HCT116 (cell line): ENCODE data around the gene AGAP1. TPM values are rescaled to one million over a fixed set of nuclear protein-coding genes. Genes with fewer than 3 reads are reported as not detected.

Source experiments
- ATAC-seq: fragments of 200-7000 bp; cut with Tn5 transposase; 2 replicates; pipeline ENCODE4 v1.9.1; 2020; ENCODE audit warnings: mild to moderate bottlenecking, moderate library complexity
- BruUV-seq: library from RNA; stranded (reverse); fragments of 400-500 nt; replicated peaks from 2 replicates; lab custom pipeline; 2021; lab: Mats Ljungman, UMichigan
- CTCF ChIA-PET: fragments of 300-600 bp; sonication (Branson Sonifier 250); formaldehyde crosslinking; loops from one replicate; lab custom pipeline; 2021; ENCODE audit warnings: antibody characterized with exemption; lab: Charles Lee
- POLR2A ChIA-PET: fragments of 300-600, 350-600 bp; sonication (Branson Sonifier 250); formaldehyde crosslinking; loops from one replicate; lab custom pipeline; 2021; ENCODE audit warnings: antibody characterized with exemption; lab: Charles Lee
- RAD21 ChIA-PET, 2 experiments: fragments of 300-600 bp; sonication (Branson Sonifier 250); formaldehyde crosslinking; loops; one replicate each; lab custom pipeline; 2023; ENCODE audit warnings: low total read pairs in 2 of 2; ENCODE audit not compliant: uncharacterized antibody in 2 of 2, unreplicated experiment in 2 of 2, low non-redundant PET in 1 of 2; lab: Charles Lee
- DNase-seq: peaks from one replicate; pipeline ENCODE4 v3.0.0-alpha.2; 2010; ENCODE audit warnings: low read depth, low spot score
- H2AFZ ChIP-seq: fragments of 200-600 bp; shearing (Covaris generic), sonication (generic); 2 replicates; pipeline ENCODE4 v1.6.1; 2017; ENCODE audit warnings: low read depth, mixed run types, mixed read lengths, antibody characterized with exemption, low read length; ENCODE audit not compliant: poor library complexity, severe bottlenecking
- H3K27ac ChIP-seq: 2 replicates; pipeline ENCODE4 v1.5.1; 2012; ENCODE audit warnings: low read depth, low read length
- H3K27me3 ChIP-seq: fragments of 200-600 bp; sonication (generic); 2 replicates; pipeline ENCODE4 v1.6.1; 2016; ENCODE audit warnings: mixed run types, low read length, mixed read lengths; ENCODE audit not compliant: insufficient read depth
- H3K36me3 ChIP-seq, 2 experiments: fragments of 200-500 bp in 1 of 2; fragments of 200-600 bp in 1 of 2; sonication (Bioruptor generic) in 1 of 2; sonication (generic) in 1 of 2; 2 replicates each; pipeline versions ENCODE4 v1.5.1 to v1.6.1; 2014 to 2016; ENCODE audit warnings: low read length in 2 of 2, inconsistent platforms in 1 of 2, mixed read lengths in 1 of 2, mixed run types in 1 of 2; ENCODE audit not compliant: insufficient read depth in 2 of 2, control insufficient read depth in 1 of 2
- H3K4me1 ChIP-seq, 2 experiments: fragments of 200-600 bp in 1 of 2; sonication (generic) in 1 of 2; 2 replicates each; pipeline versions ENCODE4 v1.5.1 to v1.6.1; 2012 to 2017; ENCODE audit warnings: low read length in 2 of 2, inconsistent platforms in 1 of 2, mild to moderate bottlenecking in 1 of 2, mixed read lengths in 1 of 2, mixed run types in 1 of 2, moderate library complexity in 1 of 2; ENCODE audit not compliant: insufficient read depth in 2 of 2, control insufficient read depth in 1 of 2
- H3K4me2 ChIP-seq: fragments of 200-600 bp; sonication (generic); 2 replicates; pipeline ENCODE4 v1.6.1; 2017; ENCODE audit warnings: mixed run types, low read length, mixed read lengths
- H3K4me3 ChIP-seq, 2 experiments: fragments of 200-600 bp in 1 of 2; sonication (generic) in 1 of 2; replicated peaks in 1 of 2; 2 replicates each; pipeline ENCODE4 v1.5.1; 2011 to 2016; ENCODE audit warnings: low read length in 2 of 2, control low read depth in 1 of 2, low read depth in 1 of 2, mild to moderate bottlenecking in 1 of 2, mixed read lengths in 1 of 2, mixed run types in 1 of 2
- H3K79me2 ChIP-seq: fragments of 200-600 bp; sonication (generic); 2 replicates; pipeline ENCODE4 v1.6.1; 2017; ENCODE audit warnings: mild to moderate bottlenecking, mixed run types, low read length, moderate library complexity, mixed read lengths; ENCODE audit not compliant: insufficient read depth
- H3K9ac ChIP-seq: fragments of 200-600 bp; sonication (generic); 2 replicates; pipeline ENCODE4 v1.6.1; 2016; ENCODE audit warnings: low read length, mixed read lengths
- H3K9me2 ChIP-seq: fragments of 200-600 bp; sonication (generic), shearing (Covaris generic); 2 replicates; pipeline ENCODE4 v1.6.1; 2017; ENCODE audit warnings: mixed run types, mild to moderate bottlenecking, moderate library complexity; ENCODE audit not compliant: insufficient read depth
- H3K9me3 ChIP-seq, 2 experiments: fragments of 200-500 bp in 1 of 2; fragments of 200-600 bp in 1 of 2; sonication (Bioruptor generic) in 1 of 2; sonication (generic) in 1 of 2; 2 replicates each; pipeline ENCODE4 v1.6.1; 2014 to 2017; ENCODE audit warnings: low read length in 2 of 2, mixed read lengths in 2 of 2, inconsistent platforms in 1 of 2, low read depth in 1 of 2, mild to moderate bottlenecking in 1 of 2, mixed run types in 1 of 2, moderate library complexity in 1 of 2; ENCODE audit not compliant: control insufficient read depth in 1 of 2, insufficient read depth in 1 of 2
- H4K20me1 ChIP-seq: fragments of 200-600 bp; sonication (generic), shearing (Covaris generic); 2 replicates; pipeline ENCODE4 v1.6.1; 2017; ENCODE audit warnings: mixed run types, mild to moderate bottlenecking, moderate library complexity; ENCODE audit not compliant: insufficient read depth
- CBX3 ChIP-seq: IDR thresholded peaks from 2 replicates; pipeline ENCODE4 v1.6.1; 2012; ENCODE audit warnings: low read depth
- CEBPB ChIP-seq: IDR thresholded peaks from 2 replicates; pipeline ENCODE4 v1.6.1; 2012; ENCODE audit warnings: low read depth
- ELF1 ChIP-seq: IDR thresholded peaks from 2 replicates; pipeline ENCODE4 v1.6.1; 2012; ENCODE audit warnings: low read depth, borderline replicate concordance
- POLR2A ChIP-seq: IDR thresholded peaks from 2 replicates; pipeline ENCODE4 v1.7.0; 2011; ENCODE audit warnings: borderline replicate concordance; ENCODE audit not compliant: insufficient read depth, insufficient read length; ENCODE audit errors: extremely low read depth
- REST ChIP-seq: IDR thresholded peaks from 2 replicates; pipeline ENCODE4 v1.6.1; 2012; ENCODE audit warnings: low read depth
- SIN3A ChIP-seq: IDR thresholded peaks from 2 replicates; pipeline ENCODE4 v1.6.1; 2012; ENCODE audit warnings: low read depth
- SP1 ChIP-seq: IDR thresholded peaks from 2 replicates; pipeline ENCODE4 v1.6.1; 2012; ENCODE audit warnings: low read depth
- TCF7L2 ChIP-seq: IDR thresholded peaks from 2 replicates; pipeline ENCODE4 v1.7.0; 2011; ENCODE audit warnings: borderline replicate concordance, inconsistent platforms; ENCODE audit not compliant: insufficient read depth, insufficient read length; ENCODE audit errors: extremely low read depth
- ZBTB33 ChIP-seq: IDR thresholded peaks from 2 replicates; pipeline ENCODE4 v1.6.1; 2011; ENCODE audit warnings: mild to moderate bottlenecking, low read length, moderate library complexity; ENCODE audit not compliant: insufficient replicate concordance; ENCODE audit errors: extremely low read depth
- ZFX ChIP-seq: fragments of 450-650 bp; IDR thresholded peaks from 2 replicates; pipeline ENCODE4 v1.6.1; 2017
- intact Hi-C: fragments of 100-400 bp; cut with micrococcal nuclease; formaldehyde crosslinking; loops from 2 replicates; pipeline ENCODE4 v1.10.0; 2022
- total RNA-seq: library from RNA; stranded (reverse); gene quantifications from one replicate; pipeline ENCODE4 v1.2.1, GENCODE V29; 2021; ENCODE audit not compliant: unreplicated experiment
- TF ChIP-seq, protein P1 (sequence below), 3 experiments: fragments of 200-600 bp in 1 of 3; sonication (generic) in 1 of 3; IDR thresholded peaks in 2 of 3; conservative IDR thresholded peaks in 1 of 3; 2 replicates each; pipeline ENCODE4 v1.5.1; 2012 to 2017; ENCODE audit warnings: low read depth in 2 of 3, low read length in 2 of 3, antibody characterized with exemption in 1 of 3, borderline replicate concordance in 1 of 3, control low read depth in 1 of 3, mild to moderate bottlenecking in 1 of 3, mixed read lengths in 1 of 3, mixed run types in 1 of 3, moderate library complexity in 1 of 3; ENCODE audit not compliant: insufficient read depth in 1 of 3

The AGAP1 gene
- total RNA-seq, 1 experiment from 2014 or later: 43.8 TPM

DNA sequence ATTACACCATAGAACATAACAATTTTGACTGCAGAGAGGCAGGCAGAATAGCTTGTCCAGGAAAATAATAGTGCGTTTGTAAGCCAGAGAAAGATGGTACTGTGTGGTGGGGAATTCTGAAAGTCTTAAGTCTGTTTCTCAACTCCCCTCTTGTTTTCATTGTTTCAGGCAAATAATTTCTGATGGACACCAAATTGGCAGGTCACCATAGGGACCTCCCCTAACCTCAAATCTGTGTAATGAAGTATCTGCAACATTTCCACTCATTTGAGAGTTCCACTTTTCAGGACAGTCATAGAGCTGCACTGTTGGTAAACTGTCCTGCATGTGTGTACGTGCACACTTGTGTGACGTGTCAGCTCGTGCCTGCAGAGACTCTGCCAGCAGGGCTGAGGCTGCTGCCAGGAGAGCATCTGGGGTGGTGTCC, 195.6 kb downstream of the AGAP1 start:
- DNase-seq (no peak), ATAC-seq (no peak)
- intact Hi-C loops: no loop called here
- H3K36me3 ChIP-seq: no peaks in the 10 kb centered on the region
- H4K20me1 ChIP-seq: peaks cover 7% of the 10 kb centered on the region; the same call in 1 of the 2 replicates
- no peak overlapping the region for H2AFZ ChIP-seq
- BruUV-seq: no TSS peak
- no peak overlapping the region for H3K4me3 ChIP-seq
- no peaks in the 10 kb centered on the region for H3K27me3 ChIP-seq
- H3K9ac ChIP-seq: no peak overlapping the region
- POLR2A ChIA-PET: no interaction called here
- H3K4me2 ChIP-seq: no peak overlapping the region
- CTCF ChIA-PET: no interaction called here
- H3K9me3 ChIP-seq: no peaks in the 10 kb centered on the region
- peaks cover 92% of the 10 kb centered on the region for H3K79me2 ChIP-seq
- TF ChIP-seq TCF7L2: no peak
- no peak for TF ChIP-seq CEBPB
- no peak for TF ChIP-seq SP1
- TF ChIP-seq POLR2A: no peak
- TF ChIP-seq SIN3A: no peak
- no peak for TF ChIP-seq REST
- no peak for TF ChIP-seq ZFX
- TF ChIP-seq, protein P1, sequence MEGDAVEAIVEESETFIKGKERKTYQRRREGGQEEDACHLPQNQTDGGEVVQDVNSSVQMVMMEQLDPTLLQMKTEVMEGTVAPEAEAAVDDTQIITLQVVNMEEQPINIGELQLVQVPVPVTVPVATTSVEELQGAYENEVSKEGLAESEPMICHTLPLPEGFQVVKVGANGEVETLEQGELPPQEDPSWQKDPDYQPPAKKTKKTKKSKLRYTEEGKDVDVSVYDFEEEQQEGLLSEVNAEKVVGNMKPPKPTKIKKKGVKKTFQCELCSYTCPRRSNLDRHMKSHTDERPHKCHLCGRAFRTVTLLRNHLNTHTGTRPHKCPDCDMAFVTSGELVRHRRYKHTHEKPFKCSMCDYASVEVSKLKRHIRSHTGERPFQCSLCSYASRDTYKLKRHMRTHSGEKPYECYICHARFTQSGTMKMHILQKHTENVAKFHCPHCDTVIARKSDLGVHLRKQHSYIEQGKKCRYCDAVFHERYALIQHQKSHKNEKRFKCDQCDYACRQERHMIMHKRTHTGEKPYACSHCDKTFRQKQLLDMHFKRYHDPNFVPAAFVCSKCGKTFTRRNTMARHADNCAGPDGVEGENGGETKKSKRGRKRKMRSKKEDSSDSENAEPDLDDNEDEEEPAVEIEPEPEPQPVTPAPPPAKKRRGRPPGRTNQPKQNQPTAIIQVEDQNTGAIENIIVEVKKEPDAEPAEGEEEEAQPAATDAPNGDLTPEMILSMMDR (IDR thresholded peaks at IDR 0.05 in 2 of 3, conservative IDR thresholded peaks at IDR 0.05 in 1 of 3; ENCODE audit: borderline replicate concordance in 1 of 3, insufficient read depth in 1 of 3, low read depth in 2 of 3, low read length in 2 of 3): no peak
- TF ChIP-seq ELF1: no peak
- no peak for TF ChIP-seq CBX3
- TF ChIP-seq ZBTB33: no peak
- TF ChIP-seq, all 23 proteins: peak for 0
- no peaks in the 10 kb centered on the region for H3K9me2 ChIP-seq
- RAD21 ChIA-PET: no interaction called here
- no peaks in the 10 kb centered on the region for H3K4me1 ChIP-seq
- no peak overlapping the region for H3K27ac ChIP-seq
